HepG2 (cell line): ENCODE data around the gene TMEM95. TPM values are rescaled to one million over a fixed set of nuclear protein-coding genes. Genes with fewer than 3 reads are reported as not detected.

Experiments used
- AHR ChIP-seq: IDR thresholded peaks from 2 replicates; pipeline ENCODE4 v1.6.1; 2018; ENCODE audit warnings: missing genetic modification reagents, missing compliant biosample characterization
- EED ChIP-seq: sonication (generic); formaldehyde crosslinking; IDR thresholded peaks from 2 replicates; pipeline ENCODE4 v1.5.0; 2020; ENCODE audit warnings: mild to moderate bottlenecking, missing genetic modification reagents
- FOXA3 ChIP-seq: IDR thresholded peaks from 2 replicates; pipeline ENCODE4 v1.6.1; 2016; ENCODE audit warnings: missing genetic modification reagents, missing compliant biosample characterization
- GABPB1 ChIP-seq: IDR thresholded peaks from 2 replicates; pipeline ENCODE4 v1.6.1; 2016; ENCODE audit warnings: mild to moderate bottlenecking, missing genetic modification reagents, moderate library complexity, missing compliant biosample characterization
- GFI1 ChIP-seq: sonication (generic); formaldehyde crosslinking; IDR thresholded peaks from 2 replicates; pipeline ENCODE4 v1.5.0; 2020; ENCODE audit warnings: missing genetic modification reagents, mild to moderate bottlenecking, borderline replicate concordance
- KDM1A ChIP-seq: IDR thresholded peaks from 2 replicates; pipeline ENCODE4 v1.6.1; 2016; ENCODE audit warnings: missing compliant biosample characterization
- LCORL ChIP-seq, 2 experiments: fragments of 450-650 bp in 1 of 2; sonication (generic) in 1 of 2; formaldehyde crosslinking in 1 of 2; IDR thresholded peaks; 2 replicates each; pipeline versions ENCODE4 v1.5.0 to v1.6.1; 2017 to 2020; ENCODE audit warnings: antibody characterized with exemption in 1 of 2, missing genetic modification reagents in 1 of 2
- ONECUT2 ChIP-seq: sonication (generic); formaldehyde crosslinking; IDR thresholded peaks from 2 replicates; pipeline ENCODE4 v1.4.0; 2020; ENCODE audit warnings: missing genetic modification reagents
- RFX1 ChIP-seq: fragments of 450-650 bp; IDR thresholded peaks from 2 replicates; pipeline ENCODE4 v1.6.1; 2017
- SIN3A ChIP-seq: IDR thresholded peaks from 2 replicates; pipeline ENCODE4 v1.6.1; 2011; ENCODE audit warnings: low read depth, mild to moderate bottlenecking, control low read depth, low read length, borderline replicate concordance
- SOX6 ChIP-seq, 2 experiments: fragments of 450-650 bp in 1 of 2; sonication (generic) in 1 of 2; formaldehyde crosslinking in 1 of 2; IDR thresholded peaks; 2 replicates each; pipeline versions ENCODE4 v1.4.0 to v1.6.1; 2017 to 2020; ENCODE audit warnings: antibody characterized with exemption in 1 of 2, mild to moderate bottlenecking in 1 of 2, missing genetic modification reagents in 1 of 2
- SP4 ChIP-seq: sonication (generic); formaldehyde crosslinking; IDR thresholded peaks from 2 replicates; pipeline ENCODE4 v1.8.1; 2023; ENCODE audit warnings: mild to moderate bottlenecking, missing genetic modification reagents
- ZFP62 ChIP-seq: sonication (generic); formaldehyde crosslinking; IDR thresholded peaks from 2 replicates; pipeline ENCODE4 v1.4.0; 2020; ENCODE audit warnings: missing genetic modification reagents
- ZMYM2 ChIP-seq: sonication (generic); formaldehyde crosslinking; IDR thresholded peaks from 2 replicates; pipeline ENCODE4 v1.8.0; 2022; ENCODE audit warnings: mild to moderate bottlenecking, missing genetic modification reagents
- ZNF10 ChIP-seq: sonication (generic); formaldehyde crosslinking; IDR thresholded peaks from 2 replicates; pipeline ENCODE4 v1.4.0; 2020; ENCODE audit warnings: mild to moderate bottlenecking, low read depth, missing genetic modification reagents, borderline replicate concordance
- ZNF143 ChIP-seq: sonication (generic); formaldehyde crosslinking; IDR thresholded peaks from 2 replicates; pipeline ENCODE4 v1.4.0; 2020; ENCODE audit warnings: missing genetic modification reagents
- ZNF761 ChIP-seq: sonication (generic); formaldehyde crosslinking; conservative IDR thresholded peaks from 2 replicates; pipeline ENCODE4 v1.4.0; 2020; ENCODE audit warnings: mild to moderate bottlenecking, missing genetic modification reagents
- polyA plus RNA-seq, 8 experiments: library from polyadenylated mRNA; depleted of rRNA in 3 of 8; stranded (reverse) in 7 of 8; unstranded in 1 of 8; fragments of >200 nt; fragmentation: Illumina TruSeq in 4 of 8; extraction: Trizol in 4 of 8; gene quantifications; 2 replicates each; pipeline versions ENCODE4 v1.2.1 to v1.2.3, GENCODE V29; 2011 to 2016; ENCODE audit warnings: low read depth in 4 of 8, missing spikeins in 1 of 8, mixed read lengths in 1 of 8; ENCODE audit not compliant: insufficient read depth in 1 of 8
- total RNA-seq, 5 experiments: library from RNA; depleted of rRNA; stranded (reverse); fragments of >200 nt; fragmentation: Illumina TruSeq; extraction: Trizol; gene quantifications; 2 replicates each; pipeline ENCODE4 v1.2.3, GENCODE V29; 2016; ENCODE audit warnings: low read depth in 1 of 5
- TF ChIP-seq, protein P1 (sequence below): sonication (generic); formaldehyde crosslinking; IDR thresholded peaks from 2 replicates; pipeline ENCODE4 v1.4.0; 2020; ENCODE audit warnings: missing genetic modification reagents
- TF ChIP-seq, protein P2 (sequence below): sonication (generic); formaldehyde crosslinking; IDR thresholded peaks from 2 replicates; pipeline ENCODE4 v1.8.1; 2022; ENCODE audit warnings: low read depth, mild to moderate bottlenecking, missing genetic modification reagents
- TF ChIP-seq, protein P3 (sequence below): IDR thresholded peaks from 2 replicates; pipeline ENCODE4 v1.6.1; 2016

TMEM95 gene
- total and polyA plus RNA-seq, 2 of the 13 experiments (the other 11 are each of a cell fraction or from before 2014, with no cell fraction given) = not detected

- TF ChIP-seq ZNF761 (CRISPR knock-in tag) (0 out of 2 replicates have a peak, but pooled peaks have one; percentile 31), SP4 (CRISPR knock-in tag) (no peak), LCORL (IDR thresholded peaks at IDR 0.05) (no peak), LCORL (CRISPR knock-in tag; IDR thresholded peaks at IDR 0.05) (no peak), GFI1 (CRISPR knock-in tag) (no peak), SOX6 (IDR thresholded peaks at IDR 0.05) (no peak), SOX6 (CRISPR knock-in tag; IDR thresholded peaks at IDR 0.05) (no peak), ONECUT2 (0 out of 2 replicates have a peak, but pooled peaks have one; percentile 18), RFX1 (no peak), GABPB1 (CRISPR knock-in tag) (peak; percentile 97), KDM1A (CRISPR knock-in tag) (no peak), ZFP62 (CRISPR knock-in tag) (no peak), ZNF10 (CRISPR knock-in tag) (no peak), SIN3A (peak; percentile 78; the same call in 1 of the 2 replicates), FOXA3 (peak; percentile 69), ZMYM2 (CRISPR knock-in tag) (no peak), AHR (CRISPR knock-in tag) (peak; percentile 87; the same call in 1 of the 2 replicates), EED (CRISPR knock-in tag) (no peak), ZNF143 (CRISPR knock-in tag) (peak; percentile 75)
- TF ChIP-seq, protein P1, sequence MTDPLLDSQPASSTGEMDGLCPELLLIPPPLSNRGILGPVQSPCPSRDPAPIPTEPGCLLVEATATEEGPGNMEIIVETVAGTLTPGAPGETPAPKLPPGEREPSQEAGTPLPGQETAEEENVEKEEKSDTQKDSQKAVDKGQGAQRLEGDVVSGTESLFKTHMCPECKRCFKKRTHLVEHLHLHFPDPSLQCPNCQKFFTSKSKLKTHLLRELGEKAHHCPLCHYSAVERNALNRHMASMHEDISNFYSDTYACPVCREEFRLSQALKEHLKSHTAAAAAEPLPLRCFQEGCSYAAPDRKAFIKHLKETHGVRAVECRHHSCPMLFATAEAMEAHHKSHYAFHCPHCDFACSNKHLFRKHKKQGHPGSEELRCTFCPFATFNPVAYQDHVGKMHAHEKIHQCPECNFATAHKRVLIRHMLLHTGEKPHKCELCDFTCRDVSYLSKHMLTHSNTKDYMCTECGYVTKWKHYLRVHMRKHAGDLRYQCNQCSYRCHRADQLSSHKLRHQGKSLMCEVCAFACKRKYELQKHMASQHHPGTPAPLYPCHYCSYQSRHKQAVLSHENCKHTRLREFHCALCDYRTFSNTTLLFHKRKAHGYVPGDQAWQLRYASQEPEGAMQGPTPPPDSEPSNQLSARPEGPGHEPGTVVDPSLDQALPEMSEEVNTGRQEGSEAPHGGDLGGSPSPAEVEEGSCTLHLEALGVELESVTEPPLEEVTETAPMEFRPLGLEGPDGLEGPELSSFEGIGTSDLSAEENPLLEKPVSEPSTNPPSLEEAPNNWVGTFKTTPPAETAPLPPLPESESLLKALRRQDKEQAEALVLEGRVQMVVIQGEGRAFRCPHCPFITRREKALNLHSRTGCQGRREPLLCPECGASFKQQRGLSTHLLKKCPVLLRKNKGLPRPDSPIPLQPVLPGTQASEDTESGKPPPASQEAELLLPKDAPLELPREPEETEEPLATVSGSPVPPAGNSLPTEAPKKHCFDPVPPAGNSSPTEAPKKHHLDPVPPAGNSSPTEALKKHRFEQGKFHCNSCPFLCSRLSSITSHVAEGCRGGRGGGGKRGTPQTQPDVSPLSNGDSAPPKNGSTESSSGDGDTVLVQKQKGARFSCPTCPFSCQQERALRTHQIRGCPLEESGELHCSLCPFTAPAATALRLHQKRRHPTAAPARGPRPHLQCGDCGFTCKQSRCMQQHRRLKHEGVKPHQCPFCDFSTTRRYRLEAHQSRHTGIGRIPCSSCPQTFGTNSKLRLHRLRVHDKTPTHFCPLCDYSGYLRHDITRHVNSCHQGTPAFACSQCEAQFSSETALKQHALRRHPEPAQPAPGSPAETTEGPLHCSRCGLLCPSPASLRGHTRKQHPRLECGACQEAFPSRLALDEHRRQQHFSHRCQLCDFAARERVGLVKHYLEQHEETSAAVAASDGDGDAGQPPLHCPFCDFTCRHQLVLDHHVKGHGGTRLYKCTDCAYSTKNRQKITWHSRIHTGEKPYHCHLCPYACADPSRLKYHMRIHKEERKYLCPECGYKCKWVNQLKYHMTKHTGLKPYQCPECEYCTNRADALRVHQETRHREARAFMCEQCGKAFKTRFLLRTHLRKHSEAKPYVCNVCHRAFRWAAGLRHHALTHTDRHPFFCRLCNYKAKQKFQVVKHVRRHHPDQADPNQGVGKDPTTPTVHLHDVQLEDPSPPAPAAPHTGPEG = peak; percentile 37; the same call in 1 of the 2 replicates
- TF ChIP-seq, protein P2, sequence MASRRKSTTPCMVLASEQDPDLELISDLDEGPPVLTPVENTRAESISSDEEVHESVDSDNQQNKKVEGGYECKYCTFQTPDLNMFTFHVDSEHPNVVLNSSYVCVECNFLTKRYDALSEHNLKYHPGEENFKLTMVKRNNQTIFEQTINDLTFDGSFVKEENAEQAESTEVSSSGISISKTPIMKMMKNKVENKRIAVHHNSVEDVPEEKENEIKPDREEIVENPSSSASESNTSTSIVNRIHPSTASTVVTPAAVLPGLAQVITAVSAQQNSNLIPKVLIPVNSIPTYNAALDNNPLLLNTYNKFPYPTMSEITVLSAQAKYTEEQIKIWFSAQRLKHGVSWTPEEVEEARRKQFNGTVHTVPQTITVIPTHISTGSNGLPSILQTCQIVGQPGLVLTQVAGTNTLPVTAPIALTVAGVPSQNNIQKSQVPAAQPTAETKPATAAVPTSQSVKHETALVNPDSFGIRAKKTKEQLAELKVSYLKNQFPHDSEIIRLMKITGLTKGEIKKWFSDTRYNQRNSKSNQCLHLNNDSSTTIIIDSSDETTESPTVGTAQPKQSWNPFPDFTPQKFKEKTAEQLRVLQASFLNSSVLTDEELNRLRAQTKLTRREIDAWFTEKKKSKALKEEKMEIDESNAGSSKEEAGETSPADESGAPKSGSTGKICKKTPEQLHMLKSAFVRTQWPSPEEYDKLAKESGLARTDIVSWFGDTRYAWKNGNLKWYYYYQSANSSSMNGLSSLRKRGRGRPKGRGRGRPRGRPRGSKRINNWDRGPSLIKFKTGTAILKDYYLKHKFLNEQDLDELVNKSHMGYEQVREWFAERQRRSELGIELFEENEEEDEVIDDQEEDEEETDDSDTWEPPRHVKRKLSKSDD (CRISPR knock-in tag) = no peak
- TF ChIP-seq, protein P3, sequence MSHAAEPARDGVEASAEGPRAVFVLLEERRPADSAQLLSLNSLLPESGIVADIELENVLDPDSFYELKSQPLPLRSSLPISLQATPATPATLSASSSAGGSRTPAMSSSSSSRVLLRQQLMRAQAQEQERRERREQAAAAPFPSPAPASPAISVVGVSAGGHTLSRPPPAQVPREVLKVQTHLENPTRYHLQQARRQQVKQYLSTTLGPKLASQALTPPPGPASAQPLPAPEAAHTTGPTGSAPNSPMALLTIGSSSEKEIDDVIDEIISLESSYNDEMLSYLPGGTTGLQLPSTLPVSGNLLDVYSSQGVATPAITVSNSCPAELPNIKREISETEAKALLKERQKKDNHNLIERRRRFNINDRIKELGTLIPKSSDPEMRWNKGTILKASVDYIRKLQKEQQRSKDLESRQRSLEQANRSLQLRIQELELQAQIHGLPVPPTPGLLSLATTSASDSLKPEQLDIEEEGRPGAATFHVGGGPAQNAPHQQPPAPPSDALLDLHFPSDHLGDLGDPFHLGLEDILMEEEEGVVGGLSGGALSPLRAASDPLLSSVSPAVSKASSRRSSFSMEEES = peak; percentile 49; the same call in 1 of the 2 replicates
Measured at GRCh38 chr17:7314719-7315569, 40.0 kb upstream of the TMEM95 start, which contains the start of gene GPS2 (continued).
